GM21825 (cell line): Measurements from ENCODE around the gene IFRD2.
A peak's percentile ranks its signal among the peaks of the same experiment; 100 is the strongest.
"Not testable (repeated sequence)": the region's sequence is repeated elsewhere in the genome, so short reads cannot be mapped to it uniquely, and the experiment has no call there.

Source experiments
- ATAC-seq: cut with Tn5 transposase; IDR thresholded peaks from one replicate; pipeline ENCODE4 v1.9.1; 2021; ENCODE audit warnings: mild to moderate bottlenecking, moderate library complexity; ENCODE audit not compliant: unreplicated experiment

Gene IFRD2

GRCh38 chr3:50268703-50269451 is 23.4 kb downstream of the IFRD2 start, which contains the start of gene SEMA3B:
TSS of gene SEMA3B (plus strand) at chr3:50269147. CDS start at chr3:50269241, 94 bp downstream.
- ATAC-seq = no peak

DNA sequence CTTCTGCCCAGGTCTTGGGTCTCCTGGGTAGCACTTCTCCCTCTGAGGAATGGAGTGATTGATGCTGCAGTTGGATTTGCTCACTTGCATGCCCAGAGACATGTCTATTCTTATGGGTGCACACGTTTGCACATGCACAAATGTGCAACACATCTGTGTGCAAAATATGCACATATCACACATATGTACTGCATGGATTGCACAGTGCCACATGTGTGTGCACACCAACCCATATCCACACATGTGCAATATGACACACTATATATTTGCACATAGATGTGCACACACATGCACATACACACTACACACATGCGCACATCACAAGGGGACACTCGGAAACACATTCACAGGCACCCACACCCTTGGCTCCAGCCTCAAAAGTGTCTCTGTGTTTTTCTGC is 24.0 kb downstream of the IFRD2 start:
- ATAC-seq = no peak

- ATAC-seq = no peak
These were observed 24.8 kb downstream of the IFRD2 start for GRCh38 chr3:50267280-50267913.

DNA sequence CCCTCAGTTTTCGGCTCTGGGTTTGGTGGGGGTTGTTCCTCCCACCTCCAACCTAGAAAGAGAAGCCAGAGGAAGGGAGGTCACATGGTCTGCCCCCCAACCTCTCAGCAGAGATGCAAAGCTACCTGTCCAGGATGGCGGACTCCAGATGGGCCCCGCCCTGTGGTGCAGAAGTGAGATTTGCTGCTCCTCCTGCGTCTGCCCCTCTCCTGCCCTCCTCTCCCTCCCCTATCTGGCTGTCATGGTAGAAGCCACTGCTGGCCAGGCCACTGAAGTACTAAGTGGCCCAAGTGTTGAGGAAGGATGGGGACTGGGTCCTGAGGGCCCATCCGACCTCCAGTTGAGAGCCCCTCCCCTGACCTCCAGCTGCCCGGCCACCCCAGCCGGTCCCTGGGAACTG is 25.4 kb downstream of the IFRD2 start:
- no peak for ATAC-seq

- ATAC-seq = no peak
These were observed 26.2 kb downstream of the IFRD2 start for GRCh38 chr3:50266017-50266416.

DNA sequence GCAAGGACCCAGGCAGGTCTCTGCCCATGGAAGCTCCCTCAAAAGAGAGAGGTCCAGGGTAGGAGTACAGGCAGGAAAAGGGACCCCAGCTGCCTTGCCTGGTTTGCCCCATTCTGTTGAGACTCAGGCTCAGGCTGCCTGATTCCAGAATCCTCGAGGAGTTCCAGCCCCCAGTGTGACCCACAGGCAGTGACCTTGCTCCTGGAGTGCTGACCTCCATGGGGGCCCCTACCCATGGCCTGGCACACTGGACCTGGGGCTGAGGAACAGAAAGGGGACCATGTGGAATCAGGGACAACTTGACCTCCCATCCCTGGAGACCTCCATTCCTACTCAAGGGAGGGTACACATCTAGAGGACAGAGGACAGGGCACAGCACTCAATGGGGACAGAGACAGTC is 26.7 kb downstream of the IFRD2 start:
- ATAC-seq = no peak

- ATAC-seq = no peak
These were observed 27.2 kb downstream of the IFRD2 start for GRCh38 chr3:50264964-50265485.

GRCh38 chr3:50264383-50264963 is 27.8 kb downstream of the IFRD2 start:
- ATAC-seq = no peak

GRCh38 chr3:50263478-50264382 is 28.5 kb downstream of the IFRD2 start:
- no peak for ATAC-seq

GRCh38 chr3:50262778-50263177 is 29.5 kb downstream of the IFRD2 start:
- no peak for ATAC-seq

DNA sequence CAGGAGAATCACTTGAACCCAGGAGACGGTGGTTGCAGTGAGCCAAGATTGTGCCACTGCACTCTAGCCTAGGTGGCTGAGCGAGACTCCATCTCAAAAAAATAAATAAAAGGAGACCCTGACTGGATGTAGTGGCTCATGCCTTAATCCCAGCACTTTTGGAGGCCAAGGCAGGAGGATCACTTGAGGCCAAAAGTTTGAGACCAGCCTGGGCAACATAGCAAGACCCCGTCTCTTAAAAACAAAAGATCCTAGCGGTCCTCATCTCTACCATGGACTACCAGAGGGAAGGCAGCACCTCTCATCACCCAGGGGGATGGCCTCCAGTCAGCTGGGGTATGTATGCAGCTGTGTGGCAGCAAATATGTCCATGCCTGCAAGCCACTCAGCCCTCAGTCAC is 30.0 kb downstream of the IFRD2 start:
- not testable (repeated sequence) for ATAC-seq

- ATAC-seq = no peak
These were observed 30.7 kb downstream of the IFRD2 start for GRCh38 chr3:50261505-50261904.

DNA sequence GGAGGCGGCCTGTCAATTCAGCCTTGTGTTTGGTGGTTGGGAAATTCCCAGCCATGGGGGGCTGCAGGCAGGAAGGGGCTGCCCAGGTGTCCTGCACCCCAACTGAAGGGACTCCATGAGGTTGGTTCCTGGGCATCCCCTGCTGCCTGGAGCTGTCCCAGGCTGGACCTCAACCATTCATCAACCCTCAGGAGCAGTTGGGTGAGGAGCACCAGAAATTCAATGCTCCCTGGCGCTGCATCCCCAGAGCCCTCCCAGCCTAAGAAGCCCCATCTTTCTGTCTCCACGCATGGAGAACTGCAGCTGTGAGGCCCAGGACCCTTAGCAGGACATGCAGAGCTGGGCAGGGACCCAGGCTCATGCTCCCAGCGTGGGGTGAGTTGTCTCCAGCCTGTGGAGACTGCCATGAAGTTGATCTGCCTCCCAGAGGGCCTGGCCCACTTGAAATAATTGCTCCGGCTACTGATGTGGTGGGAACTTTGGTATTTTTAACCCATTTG is 31.2 kb downstream of the IFRD2 start:
- ATAC-seq = no peak

- ATAC-seq = peak; percentile 80
These were observed 31.9 kb downstream of the IFRD2 start for GRCh38 chr3:50260027-50260941.

DNA sequence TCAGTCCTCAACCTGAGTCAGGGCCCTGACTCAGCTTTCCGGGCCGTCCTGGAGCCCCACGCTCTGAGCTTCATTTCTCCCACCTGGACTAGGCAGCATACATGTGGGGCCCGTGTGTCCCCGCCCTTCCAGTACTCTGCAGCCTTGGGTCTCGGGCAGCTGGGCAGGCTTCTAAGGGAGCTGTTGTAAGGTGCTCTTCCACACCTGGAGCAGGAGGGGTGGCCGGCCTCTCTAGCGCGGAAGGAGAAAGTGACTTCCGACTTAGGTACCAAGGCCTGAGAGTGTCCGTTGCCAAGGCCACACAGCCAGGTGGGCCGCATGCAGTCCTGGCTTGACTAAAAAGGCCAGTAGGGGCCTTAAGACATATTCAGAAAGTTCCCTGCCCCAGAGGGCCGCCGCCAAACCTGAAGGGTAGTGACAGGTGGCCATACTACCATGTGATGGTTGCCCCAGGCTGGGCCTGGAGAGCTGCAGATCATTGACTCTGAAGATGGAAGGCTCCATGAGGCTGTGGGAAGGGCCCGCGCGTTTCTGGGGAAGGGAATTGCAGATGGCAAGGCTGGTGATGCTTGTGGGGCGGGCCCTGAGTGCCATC is 32.7 kb downstream of the IFRD2 start:
- no peak for ATAC-seq

- ATAC-seq = no peak
These were observed 33.2 kb downstream of the IFRD2 start for GRCh38 chr3:50258979-50259378.

GRCh38 chr3:50258029-50258680 is 34.1 kb downstream of the IFRD2 start:
- no peak for ATAC-seq

- ATAC-seq = no peak
These were observed 35.0 kb downstream of the IFRD2 start for GRCh38 chr3:50256978-50257890.
